MCF 10A (cell line): ENCODE measurements around the gene L3MBTL3. TPM values are rescaled to one million over a fixed set of nuclear protein-coding genes. Genes with fewer than 3 reads are reported as not detected.

Experiments
- BruUV-seq: library from RNA; stranded (reverse); fragments of 400-500 nt; replicated peaks from 2 replicates; lab custom pipeline; 2021; lab: Mats Ljungman, UMichigan
- CTCF ChIA-PET: fragments of 300-600 bp; sonication (Branson Sonifier 250); formaldehyde crosslinking; extraction: SDS; loops from one replicate; lab custom pipeline; 2021; ENCODE audit warnings: antibody characterized with exemption, inconsistent platforms; lab: Yijun Ruan, JAX
- POLR2A ChIA-PET: fragments of 300-600, 350-650 bp; sonication (Branson Sonifier 250); formaldehyde crosslinking; extraction: SDS; loops from one replicate; lab custom pipeline; 2020; ENCODE audit warnings: antibody characterized with exemption, inconsistent platforms; lab: Yijun Ruan, JAX
- DNase-seq: peaks from one replicate; pipeline ENCODE4 v3.0.0-alpha.2; 2018; ENCODE audit not compliant: unreplicated experiment
- H3K27ac Mint-ChIP-seq: one replicate; pipeline ENCODE4 v1.8.0; 2022; ENCODE audit warnings: mild to moderate bottlenecking, low read depth, mixed read lengths; ENCODE audit not compliant: unreplicated experiment
- H3K27me3 Mint-ChIP-seq: one replicate; pipeline ENCODE4 v1.8.0; 2022; ENCODE audit warnings: mixed read lengths; ENCODE audit not compliant: insufficient read depth, unreplicated experiment
- H3K36me3 Mint-ChIP-seq: one replicate; pipeline ENCODE4 v1.8.0; 2022; ENCODE audit warnings: mild to moderate bottlenecking, moderate library complexity, mixed read lengths; ENCODE audit not compliant: insufficient read depth, unreplicated experiment
- H3K4me1 Mint-ChIP-seq: one replicate; pipeline ENCODE4 v1.8.0; 2022; ENCODE audit warnings: mixed read lengths; ENCODE audit not compliant: insufficient read depth, unreplicated experiment
- H3K4me3 Mint-ChIP-seq: one replicate; pipeline ENCODE4 v1.8.0; 2022; ENCODE audit warnings: mild to moderate bottlenecking, moderate library complexity, mixed read lengths; ENCODE audit not compliant: unreplicated experiment
- H3K9me3 Mint-ChIP-seq: one replicate; pipeline ENCODE4 v1.8.0; 2022; ENCODE audit warnings: mixed read lengths; ENCODE audit not compliant: unreplicated experiment
- intact Hi-C: fragments of 100-400 bp; cut with micrococcal nuclease; formaldehyde crosslinking; loops from 2 replicates; pipeline ENCODE4 v1.14.1; 2022
- total RNA-seq: library from RNA; stranded (reverse); gene quantifications from 2 replicates; pipeline ENCODE4 v1.2.3, GENCODE V29; 2022
- TF ChIP-seq, protein P1 (sequence below): fragments of 200-600 bp; IDR thresholded peaks from one replicate; pipeline ENCODE4 v1.8.0; 2022; ENCODE audit warnings: antibody characterized with exemption, mild to moderate bottlenecking; ENCODE audit not compliant: unreplicated experiment

L3MBTL3 gene
- total RNA-seq, 1 experiment from 2014 or later: 5.2 TPM

GRCh38 chr6:130047088-130047995 is 29.0 kb downstream of the L3MBTL3 start:
- BruUV-seq: no TSS peak
- H3K4me3 Mint-ChIP-seq: no peak overlapping the region
- H3K36me3 Mint-ChIP-seq: peaks cover 2% of the 10 kb centered on the region
- no peaks in the 10 kb centered on the region for H3K27me3 Mint-ChIP-seq
- TF ChIP-seq, protein P1, sequence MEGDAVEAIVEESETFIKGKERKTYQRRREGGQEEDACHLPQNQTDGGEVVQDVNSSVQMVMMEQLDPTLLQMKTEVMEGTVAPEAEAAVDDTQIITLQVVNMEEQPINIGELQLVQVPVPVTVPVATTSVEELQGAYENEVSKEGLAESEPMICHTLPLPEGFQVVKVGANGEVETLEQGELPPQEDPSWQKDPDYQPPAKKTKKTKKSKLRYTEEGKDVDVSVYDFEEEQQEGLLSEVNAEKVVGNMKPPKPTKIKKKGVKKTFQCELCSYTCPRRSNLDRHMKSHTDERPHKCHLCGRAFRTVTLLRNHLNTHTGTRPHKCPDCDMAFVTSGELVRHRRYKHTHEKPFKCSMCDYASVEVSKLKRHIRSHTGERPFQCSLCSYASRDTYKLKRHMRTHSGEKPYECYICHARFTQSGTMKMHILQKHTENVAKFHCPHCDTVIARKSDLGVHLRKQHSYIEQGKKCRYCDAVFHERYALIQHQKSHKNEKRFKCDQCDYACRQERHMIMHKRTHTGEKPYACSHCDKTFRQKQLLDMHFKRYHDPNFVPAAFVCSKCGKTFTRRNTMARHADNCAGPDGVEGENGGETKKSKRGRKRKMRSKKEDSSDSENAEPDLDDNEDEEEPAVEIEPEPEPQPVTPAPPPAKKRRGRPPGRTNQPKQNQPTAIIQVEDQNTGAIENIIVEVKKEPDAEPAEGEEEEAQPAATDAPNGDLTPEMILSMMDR: no peak
- DNase-seq: no peak
- no peaks in the 10 kb centered on the region for H3K4me1 Mint-ChIP-seq
- intact Hi-C loops: no loop called here
- ChIA-PET CTCF (interaction anchor here (0.6 to 1.8 kb wide), 6 partner anchors 13 to 824 kb away, joined by 3 to 13 read pairs (median 3); no protein-coding TSS in a partner anchor), POLR2A (interaction anchor here (0.6 to 0.7 kb wide), 2 partner anchors 10 to 41 kb away, joined by 3 to 5 read pairs; no protein-coding TSS in a partner anchor)
- H3K27ac Mint-ChIP-seq: no peak overlapping the region
- no peaks in the 10 kb centered on the region for H3K9me3 Mint-ChIP-seq

GRCh38 chr6:130050230-130050629 is 31.8 kb downstream of the L3MBTL3 start:
- no peak overlapping the region for H3K27ac Mint-ChIP-seq
- peaks cover 24% of the 10 kb centered on the region for H3K36me3 Mint-ChIP-seq
- CTCF ChIA-PET: no interaction called here
- H3K9me3 Mint-ChIP-seq: no peaks in the 10 kb centered on the region
- no peaks in the 10 kb centered on the region for H3K27me3 Mint-ChIP-seq
- POLR2A ChIA-PET: no interaction called here
- no TSS peak for BruUV-seq
- intact Hi-C loops: no loop called here
- DNase-seq: no peak
- H3K4me1 Mint-ChIP-seq: no peaks in the 10 kb centered on the region
- TF ChIP-seq, protein P1: no peak
- no peak overlapping the region for H3K4me3 Mint-ChIP-seq

- H3K9me3 Mint-ChIP-seq: no peaks in the 10 kb centered on the region
- BruUV-seq: no TSS peak
- TF ChIP-seq, protein P1: no peak
- H3K4me3 Mint-ChIP-seq: no peak overlapping the region
- no peaks in the 10 kb centered on the region for H3K27me3 Mint-ChIP-seq
- H3K27ac Mint-ChIP-seq: no peak overlapping the region
- no peak for DNase-seq
- intact Hi-C loops: no loop called here
- H3K36me3 Mint-ChIP-seq: peaks cover 43% of the 10 kb centered on the region
- no peaks in the 10 kb centered on the region for H3K4me1 Mint-ChIP-seq
- CTCF ChIA-PET: interaction anchor here (0.6 kb wide), 1 partner anchor 822 kb away, joined by 3 read pairs; no protein-coding TSS in a partner anchor
- POLR2A ChIA-PET: interaction anchor here (0.6 kb wide), 1 partner anchor 207 kb away, joined by 3 read pairs; no protein-coding TSS in a partner anchor
Measured at GRCh38 chr6:130054725-130055124, 36.3 kb downstream of the L3MBTL3 start.

GRCh38 chr6:130055271-130055670 is 36.9 kb downstream of the L3MBTL3 start:
- ChIA-PET CTCF (interaction anchor here (0.6 kb wide), 1 partner anchor 822 kb away, joined by 3 read pairs; no protein-coding TSS in a partner anchor), POLR2A (no interaction called here)
- no TSS peak for BruUV-seq
- intact Hi-C loops: no loop called here
- no peak for DNase-seq
- peaks cover 47% of the 10 kb centered on the region for H3K36me3 Mint-ChIP-seq
- H3K27me3 Mint-ChIP-seq: no peaks in the 10 kb centered on the region
- no peaks in the 10 kb centered on the region for H3K4me1 Mint-ChIP-seq
- TF ChIP-seq, protein P1: no peak
- H3K4me3 Mint-ChIP-seq: no peak overlapping the region
- no peaks in the 10 kb centered on the region for H3K9me3 Mint-ChIP-seq
- no peak overlapping the region for H3K27ac Mint-ChIP-seq
